ENCODE data around the gene CRYGD.

Gene CRYGD

DNA sequence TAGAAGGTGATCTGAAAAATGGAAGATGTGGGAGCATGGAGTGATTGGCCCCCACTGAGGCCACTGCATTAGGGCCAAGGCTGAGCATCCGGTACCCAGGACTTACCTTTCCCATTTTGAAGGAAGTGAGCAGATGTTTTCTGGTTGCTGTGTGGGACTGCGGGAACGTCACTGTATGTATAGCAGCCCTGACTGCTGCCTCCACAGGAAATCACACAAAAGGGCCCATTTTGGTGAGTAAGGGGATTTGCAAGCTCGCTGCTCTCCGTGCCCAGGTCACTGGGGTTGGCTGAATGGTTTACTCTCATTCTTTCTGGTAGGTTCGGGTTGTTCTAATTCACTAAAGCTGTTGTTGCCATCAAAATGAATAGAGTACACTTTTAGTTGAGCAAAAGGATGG, 21.7 kb upstream of the CRYGD start, which contains the start of gene CRYGB:
Gene CRYGB (minus strand): TSS at position 153 of the 400 bp plus-strand sequence. CDS start 38 bp downstream, at position 115.
- TF ChIP-seq PPARA (CRISPR knock-in tag; IDR thresholded peaks at IDR 0.05; ENCODE audit: borderline replicate concordance) = no peak
- TF ChIP-seq ZFP3 (CRISPR knock-in tag; IDR thresholded peaks at IDR 0.05) = no peak
- TF ChIP-seq TOX (CRISPR knock-in tag; IDR thresholded peaks at IDR 0.05; ENCODE audit: borderline replicate concordance) = no peak
- no peak for TF ChIP-seq SNAI2 (CRISPR knock-in tag; IDR thresholded peaks at IDR 0.05)
- no peak for TF ChIP-seq CSDC2 (CRISPR knock-in tag; IDR thresholded peaks at IDR 0.05)
- ATAC-seq = no peak

DNA sequence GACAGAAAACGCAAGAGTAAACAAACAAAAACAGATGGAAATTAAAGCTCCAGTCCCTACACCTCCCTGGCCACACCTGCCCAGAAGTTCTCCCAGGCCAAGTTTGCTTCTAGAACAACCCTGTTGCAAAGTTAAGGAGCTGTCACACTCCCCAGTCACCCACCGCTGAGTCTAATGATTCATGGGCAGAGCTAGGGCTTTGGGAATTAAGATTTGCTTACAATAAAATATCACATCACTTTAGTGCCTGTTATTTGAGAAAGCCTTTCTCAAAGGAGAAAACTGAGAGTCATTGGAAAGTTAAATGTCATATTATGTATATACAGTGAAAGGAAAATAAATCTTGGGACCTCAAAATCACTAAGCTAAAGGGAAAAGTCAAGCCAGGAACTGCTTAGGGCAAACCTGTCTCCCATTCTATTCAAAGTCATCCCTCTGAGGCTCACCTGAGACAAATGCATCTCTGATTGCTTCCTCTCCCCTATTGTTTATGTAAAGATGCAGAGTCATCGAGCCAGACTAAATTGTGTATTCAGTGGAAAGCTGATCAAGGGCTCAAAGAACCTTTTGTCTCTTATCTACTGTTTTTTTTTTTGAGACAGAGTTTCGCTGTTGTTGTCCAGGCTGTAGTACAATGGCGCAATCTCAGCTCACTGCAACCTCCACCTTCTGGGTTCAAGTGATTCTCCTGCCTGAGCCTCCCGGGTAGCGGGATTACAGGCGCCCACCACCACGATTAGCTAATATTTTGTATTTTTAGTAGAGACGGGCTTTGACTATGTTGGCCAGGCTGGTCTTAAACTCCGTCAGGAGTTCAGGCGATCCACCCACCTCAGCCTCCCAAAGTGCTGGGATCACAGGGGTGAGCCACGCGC, 18.8 kb upstream of the CRYGD start:
- TF ChIP-seq ESRRG (CRISPR knock-in tag; IDR thresholded peaks at IDR 0.05) = no peak
- TF ChIP-seq RARB (CRISPR knock-in tag; IDR thresholded peaks at IDR 0.05) = no peak
- no peak for TF ChIP-seq CSDC2 (CRISPR knock-in tag; IDR thresholded peaks at IDR 0.05)
- no peak for TF ChIP-seq ISL1 (CRISPR knock-in tag; IDR thresholded peaks at IDR 0.05)
- no peak for TF ChIP-seq PPARA (CRISPR knock-in tag; IDR thresholded peaks at IDR 0.05; ENCODE audit: borderline replicate concordance)
- TF ChIP-seq ZNF70 (CRISPR knock-in tag; IDR thresholded peaks at IDR 0.05) = no peak
- no peak for TF ChIP-seq ZNF565 (CRISPR knock-in tag; conservative IDR thresholded peaks at IDR 0.05; ENCODE audit: low read depth)
- TF ChIP-seq ZFP30 (CRISPR knock-in tag; IDR thresholded peaks at IDR 0.05) = no peak
- no peak for TF ChIP-seq SNAI2 (CRISPR knock-in tag; IDR thresholded peaks at IDR 0.05)
- TF ChIP-seq ZC3H10 (CRISPR knock-in tag; IDR thresholded peaks at IDR 0.05) = no peak
- TF ChIP-seq, protein P1, sequence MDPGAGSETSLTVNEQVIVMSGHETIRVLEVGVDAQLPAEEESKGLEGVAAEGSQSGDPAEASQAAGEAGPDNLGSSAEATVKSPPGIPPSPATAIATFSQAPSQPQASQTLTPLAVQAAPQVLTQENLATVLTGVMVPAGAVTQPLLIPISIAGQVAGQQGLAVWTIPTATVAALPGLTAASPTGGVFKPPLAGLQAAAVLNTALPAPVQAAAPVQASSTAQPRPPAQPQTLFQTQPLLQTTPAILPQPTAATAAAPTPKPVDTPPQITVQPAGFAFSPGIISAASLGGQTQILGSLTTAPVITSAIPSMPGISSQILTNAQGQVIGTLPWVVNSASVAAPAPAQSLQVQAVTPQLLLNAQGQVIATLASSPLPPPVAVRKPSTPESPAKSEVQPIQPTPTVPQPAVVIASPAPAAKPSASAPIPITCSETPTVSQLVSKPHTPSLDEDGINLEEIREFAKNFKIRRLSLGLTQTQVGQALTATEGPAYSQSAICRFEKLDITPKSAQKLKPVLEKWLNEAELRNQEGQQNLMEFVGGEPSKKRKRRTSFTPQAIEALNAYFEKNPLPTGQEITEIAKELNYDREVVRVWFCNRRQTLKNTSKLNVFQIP (CRISPR knock-in tag; IDR thresholded peaks at IDR 0.05; ENCODE audit: borderline replicate concordance, low read depth) = no peak
- no peak for TF ChIP-seq GLIS3 (CRISPR knock-in tag; IDR thresholded peaks at IDR 0.05)
- no peak for TF ChIP-seq TCF4 (CRISPR knock-in tag; IDR thresholded peaks at IDR 0.05; ENCODE audit: borderline replicate concordance)
- TF ChIP-seq, protein P2, sequence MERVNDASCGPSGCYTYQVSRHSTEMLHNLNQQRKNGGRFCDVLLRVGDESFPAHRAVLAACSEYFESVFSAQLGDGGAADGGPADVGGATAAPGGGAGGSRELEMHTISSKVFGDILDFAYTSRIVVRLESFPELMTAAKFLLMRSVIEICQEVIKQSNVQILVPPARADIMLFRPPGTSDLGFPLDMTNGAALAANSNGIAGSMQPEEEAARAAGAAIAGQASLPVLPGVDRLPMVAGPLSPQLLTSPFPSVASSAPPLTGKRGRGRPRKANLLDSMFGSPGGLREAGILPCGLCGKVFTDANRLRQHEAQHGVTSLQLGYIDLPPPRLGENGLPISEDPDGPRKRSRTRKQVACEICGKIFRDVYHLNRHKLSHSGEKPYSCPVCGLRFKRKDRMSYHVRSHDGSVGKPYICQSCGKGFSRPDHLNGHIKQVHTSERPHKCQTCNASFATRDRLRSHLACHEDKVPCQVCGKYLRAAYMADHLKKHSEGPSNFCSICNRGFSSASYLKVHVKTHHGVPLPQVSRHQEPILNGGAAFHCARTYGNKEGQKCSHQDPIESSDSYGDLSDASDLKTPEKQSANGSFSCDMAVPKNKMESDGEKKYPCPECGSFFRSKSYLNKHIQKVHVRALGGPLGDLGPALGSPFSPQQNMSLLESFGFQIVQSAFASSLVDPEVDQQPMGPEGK (CRISPR knock-in tag; IDR thresholded peaks at IDR 0.05; ENCODE audit: borderline replicate concordance) = no peak
- TF ChIP-seq TOX (CRISPR knock-in tag; IDR thresholded peaks at IDR 0.05; ENCODE audit: borderline replicate concordance) = no peak
- TF ChIP-seq, protein P3, sequence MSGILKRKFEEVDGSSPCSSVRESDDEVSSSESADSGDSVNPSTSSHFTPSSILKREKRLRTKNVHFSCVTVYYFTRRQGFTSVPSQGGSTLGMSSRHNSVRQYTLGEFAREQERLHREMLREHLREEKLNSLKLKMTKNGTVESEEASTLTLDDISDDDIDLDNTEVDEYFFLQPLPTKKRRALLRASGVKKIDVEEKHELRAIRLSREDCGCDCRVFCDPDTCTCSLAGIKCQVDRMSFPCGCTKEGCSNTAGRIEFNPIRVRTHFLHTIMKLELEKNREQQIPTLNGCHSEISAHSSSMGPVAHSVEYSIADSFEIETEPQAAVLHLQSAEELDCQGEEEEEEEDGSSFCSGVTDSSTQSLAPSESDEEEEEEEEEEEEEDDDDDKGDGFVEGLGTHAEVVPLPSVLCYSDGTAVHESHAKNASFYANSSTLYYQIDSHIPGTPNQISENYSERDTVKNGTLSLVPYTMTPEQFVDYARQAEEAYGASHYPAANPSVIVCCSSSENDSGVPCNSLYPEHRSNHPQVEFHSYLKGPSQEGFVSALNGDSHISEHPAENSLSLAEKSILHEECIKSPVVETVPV (CRISPR knock-in tag; IDR thresholded peaks at IDR 0.05) = no peak
- TF ChIP-seq, protein P4, sequence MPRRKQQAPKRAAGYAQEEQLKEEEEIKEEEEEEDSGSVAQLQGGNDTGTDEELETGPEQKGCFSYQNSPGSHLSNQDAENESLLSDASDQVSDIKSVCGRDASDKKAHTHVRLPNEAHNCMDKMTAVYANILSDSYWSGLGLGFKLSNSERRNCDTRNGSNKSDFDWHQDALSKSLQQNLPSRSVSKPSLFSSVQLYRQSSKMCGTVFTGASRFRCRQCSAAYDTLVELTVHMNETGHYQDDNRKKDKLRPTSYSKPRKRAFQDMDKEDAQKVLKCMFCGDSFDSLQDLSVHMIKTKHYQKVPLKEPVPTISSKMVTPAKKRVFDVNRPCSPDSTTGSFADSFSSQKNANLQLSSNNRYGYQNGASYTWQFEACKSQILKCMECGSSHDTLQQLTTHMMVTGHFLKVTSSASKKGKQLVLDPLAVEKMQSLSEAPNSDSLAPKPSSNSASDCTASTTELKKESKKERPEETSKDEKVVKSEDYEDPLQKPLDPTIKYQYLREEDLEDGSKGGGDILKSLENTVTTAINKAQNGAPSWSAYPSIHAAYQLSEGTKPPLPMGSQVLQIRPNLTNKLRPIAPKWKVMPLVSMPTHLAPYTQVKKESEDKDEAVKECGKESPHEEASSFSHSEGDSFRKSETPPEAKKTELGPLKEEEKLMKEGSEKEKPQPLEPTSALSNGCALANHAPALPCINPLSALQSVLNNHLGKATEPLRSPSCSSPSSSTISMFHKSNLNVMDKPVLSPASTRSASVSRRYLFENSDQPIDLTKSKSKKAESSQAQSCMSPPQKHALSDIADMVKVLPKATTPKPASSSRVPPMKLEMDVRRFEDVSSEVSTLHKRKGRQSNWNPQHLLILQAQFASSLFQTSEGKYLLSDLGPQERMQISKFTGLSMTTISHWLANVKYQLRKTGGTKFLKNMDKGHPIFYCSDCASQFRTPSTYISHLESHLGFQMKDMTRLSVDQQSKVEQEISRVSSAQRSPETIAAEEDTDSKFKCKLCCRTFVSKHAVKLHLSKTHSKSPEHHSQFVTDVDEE (CRISPR knock-in tag; IDR thresholded peaks at IDR 0.05) = no peak
- TF ChIP-seq OSR1 (CRISPR knock-in tag; IDR thresholded peaks at IDR 0.05) = no peak
- TF ChIP-seq, protein P5, sequence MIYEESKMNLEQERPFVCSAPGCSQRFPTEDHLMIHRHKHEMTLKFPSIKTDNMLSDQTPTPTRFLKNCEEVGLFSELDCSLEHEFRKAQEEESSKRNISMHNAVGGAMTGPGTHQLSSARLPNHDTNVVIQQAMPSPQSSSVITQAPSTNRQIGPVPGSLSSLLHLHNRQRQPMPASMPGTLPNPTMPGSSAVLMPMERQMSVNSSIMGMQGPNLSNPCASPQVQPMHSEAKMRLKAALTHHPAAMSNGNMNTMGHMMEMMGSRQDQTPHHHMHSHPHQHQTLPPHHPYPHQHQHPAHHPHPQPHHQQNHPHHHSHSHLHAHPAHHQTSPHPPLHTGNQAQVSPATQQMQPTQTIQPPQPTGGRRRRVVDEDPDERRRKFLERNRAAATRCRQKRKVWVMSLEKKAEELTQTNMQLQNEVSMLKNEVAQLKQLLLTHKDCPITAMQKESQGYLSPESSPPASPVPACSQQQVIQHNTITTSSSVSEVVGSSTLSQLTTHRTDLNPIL (CRISPR knock-in tag; IDR thresholded peaks at IDR 0.05; ENCODE audit: low read depth) = no peak
- TF ChIP-seq ZNF8 (CRISPR knock-in tag; IDR thresholded peaks at IDR 0.05) = no peak
- peak; percentile 43 for ATAC-seq

Data from SK-N-SH treated with all-trans-retinoic acid at 6 μM for 48 hours (cell line).